ENCODE data around the gene TCFL5.

DNA sequence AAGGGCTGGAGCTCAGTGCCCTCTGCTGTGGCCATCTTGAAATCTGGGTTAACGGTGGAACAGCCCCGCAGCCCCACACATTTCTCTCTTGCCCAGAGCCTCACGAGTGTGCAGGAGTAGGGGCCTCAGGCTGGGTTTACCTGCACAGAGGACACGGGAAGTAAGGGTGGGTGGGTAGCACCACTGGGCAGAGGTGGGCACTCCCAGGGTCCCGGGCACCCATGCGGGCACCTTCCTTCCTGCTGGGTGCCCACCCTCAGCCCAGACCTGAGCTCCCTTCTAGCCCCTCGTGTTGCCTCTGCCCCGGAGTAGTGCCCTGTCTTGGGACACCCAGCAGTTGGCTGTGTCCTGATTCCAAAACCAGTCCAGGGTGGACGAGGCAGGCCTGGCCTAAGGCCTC is 33.6 kb downstream of the TCFL5 start:
- TF ChIP-seq, protein P1, sequence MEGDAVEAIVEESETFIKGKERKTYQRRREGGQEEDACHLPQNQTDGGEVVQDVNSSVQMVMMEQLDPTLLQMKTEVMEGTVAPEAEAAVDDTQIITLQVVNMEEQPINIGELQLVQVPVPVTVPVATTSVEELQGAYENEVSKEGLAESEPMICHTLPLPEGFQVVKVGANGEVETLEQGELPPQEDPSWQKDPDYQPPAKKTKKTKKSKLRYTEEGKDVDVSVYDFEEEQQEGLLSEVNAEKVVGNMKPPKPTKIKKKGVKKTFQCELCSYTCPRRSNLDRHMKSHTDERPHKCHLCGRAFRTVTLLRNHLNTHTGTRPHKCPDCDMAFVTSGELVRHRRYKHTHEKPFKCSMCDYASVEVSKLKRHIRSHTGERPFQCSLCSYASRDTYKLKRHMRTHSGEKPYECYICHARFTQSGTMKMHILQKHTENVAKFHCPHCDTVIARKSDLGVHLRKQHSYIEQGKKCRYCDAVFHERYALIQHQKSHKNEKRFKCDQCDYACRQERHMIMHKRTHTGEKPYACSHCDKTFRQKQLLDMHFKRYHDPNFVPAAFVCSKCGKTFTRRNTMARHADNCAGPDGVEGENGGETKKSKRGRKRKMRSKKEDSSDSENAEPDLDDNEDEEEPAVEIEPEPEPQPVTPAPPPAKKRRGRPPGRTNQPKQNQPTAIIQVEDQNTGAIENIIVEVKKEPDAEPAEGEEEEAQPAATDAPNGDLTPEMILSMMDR (conservative IDR thresholded peaks at IDR 0.05; ENCODE audit: low read length): no peak
- no peak for TF ChIP-seq EZH2phosphoT487 (IDR thresholded peaks at IDR 0.05; ENCODE audit: borderline replicate concordance)
